Osteoblast (primary cell): ENCODE results near the gene NRG3. TPM values are rescaled to one million over a fixed set of nuclear protein-coding genes. Genes with fewer than 3 reads are reported as not detected.
A peak's percentile ranks its signal among the peaks of the same experiment; 100 is the strongest.

ENCODE experiments used
- DNase-seq: peaks from one replicate; pipeline ENCODE4 v3.0.0; 2011; ENCODE audit warnings: low spot score, mixed read lengths; ENCODE audit not compliant: insufficient read length; ENCODE audit errors: missing footprints
- H2AFZ ChIP-seq: 2 replicates; pipeline ENCODE4 v1.6.0; 2011; ENCODE audit warnings: mild to moderate bottlenecking, low read length
- H3K27ac ChIP-seq: 2 replicates; pipeline ENCODE4 v1.5.1; 2011; ENCODE audit warnings: mild to moderate bottlenecking, low read depth, low read length, moderate library complexity
- H3K27me3 ChIP-seq: 2 replicates; pipeline ENCODE4 v1.6.0; 2012; ENCODE audit warnings: mild to moderate bottlenecking, control low read depth, inconsistent platforms, low read length, moderate library complexity; ENCODE audit not compliant: insufficient read depth
- H3K36me3 ChIP-seq: 2 replicates; pipeline ENCODE4 v1.5.1; 2011; ENCODE audit warnings: mild to moderate bottlenecking, low read length, control low read depth, moderate library complexity; ENCODE audit not compliant: insufficient read depth
- H3K4me1 ChIP-seq: 2 replicates; pipeline ENCODE4 v1.5.1; 2011; ENCODE audit warnings: mild to moderate bottlenecking, low read length, control low read depth, moderate library complexity; ENCODE audit not compliant: insufficient read depth
- H3K4me2 ChIP-seq: 2 replicates; pipeline ENCODE4 v1.6.0; 2011; ENCODE audit warnings: mild to moderate bottlenecking, low read length; ENCODE audit not compliant: insufficient read depth
- H3K4me3 ChIP-seq: fragments of 200-600 bp; sonication (generic); 3 replicates; pipeline ENCODE4 v1.5.1; 2012; ENCODE audit warnings: mild to moderate bottlenecking, low read length, inconsistent platforms; ENCODE audit not compliant: insufficient read depth
- H3K79me2 ChIP-seq: 2 replicates; pipeline ENCODE4 v1.6.0; 2012; ENCODE audit warnings: mild to moderate bottlenecking, low read length, control low read depth, inconsistent platforms; ENCODE audit not compliant: insufficient read depth
- H3K9me3 ChIP-seq: 2 replicates; pipeline ENCODE4 v1.5.1; 2011; ENCODE audit warnings: low read depth, low read length, control low read depth
- H4K20me1 ChIP-seq: 2 replicates; pipeline ENCODE4 v1.6.0; 2012; ENCODE audit warnings: mild to moderate bottlenecking, low read length, control low read depth; ENCODE audit not compliant: insufficient read depth
- total RNA-seq: library from RNA; depleted of rRNA; stranded (reverse); fragments of >200 nt; gene quantifications from 2 replicates; pipeline ENCODE4 v1.2.3, GENCODE V29; 2012
- TF ChIP-seq, protein P1 (sequence below): IDR thresholded peaks from 2 replicates; pipeline ENCODE4 v1.5.1; 2011; ENCODE audit warnings: mild to moderate bottlenecking, low read depth, low read length, moderate library complexity; ENCODE audit errors: extremely low read depth

NRG3 gene
- total RNA-seq, 1 donor, result not detected

DNA sequence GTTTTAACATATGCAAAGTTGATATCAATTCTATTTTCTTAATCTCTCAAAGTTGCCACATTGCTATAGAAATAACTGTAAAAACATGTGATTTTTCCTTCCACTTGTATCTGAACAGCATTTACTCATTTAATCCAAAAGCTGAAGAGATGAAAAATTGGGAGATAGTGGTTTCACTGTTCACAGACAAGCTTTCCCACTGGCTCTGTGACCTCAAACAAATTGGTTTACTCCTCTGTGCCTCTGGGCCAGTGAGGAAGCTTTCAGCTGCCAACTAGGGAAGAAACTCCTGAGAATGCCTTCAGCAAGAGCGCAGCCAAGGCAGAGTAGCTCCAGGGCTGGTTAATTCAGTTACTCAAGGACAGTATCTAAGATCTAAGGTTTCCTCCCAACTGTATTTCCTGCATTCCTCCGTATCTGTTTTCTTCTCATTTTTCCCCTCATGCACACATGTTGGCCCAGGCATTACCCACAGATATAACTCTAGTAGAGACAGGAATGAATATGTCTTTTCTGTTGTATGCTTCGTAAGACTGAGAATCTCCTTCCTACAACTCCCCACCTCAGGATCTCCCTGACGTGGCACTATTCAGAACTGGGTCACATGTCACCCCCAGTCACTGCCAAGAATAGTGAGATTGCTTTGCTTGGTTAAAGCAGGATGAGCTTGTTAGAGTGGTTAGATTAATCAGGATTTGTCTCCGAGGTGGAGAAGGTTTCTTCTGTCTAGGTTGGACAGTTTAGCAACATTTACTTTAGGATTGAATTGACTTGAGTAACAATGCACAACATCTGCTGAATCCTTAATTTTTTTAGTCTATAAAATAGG is 315.7 kb downstream of the NRG3 start:
- Histone ChIP-seq H3K4me3 (no peak overlapping the region), H3K9me3 (peaks cover 4% of the 10 kb centered on the region), H2AFZ (no peak overlapping the region), H3K27ac (no peak overlapping the region), H3K27me3 (no peaks in the 10 kb centered on the region), H3K4me1 (no peaks in the 10 kb centered on the region), H4K20me1 (no peaks in the 10 kb centered on the region), H3K79me2 (no peaks in the 10 kb centered on the region), H3K4me2 (no peak overlapping the region), H3K36me3 (no peaks in the 10 kb centered on the region)
- TF ChIP-seq, protein P1, sequence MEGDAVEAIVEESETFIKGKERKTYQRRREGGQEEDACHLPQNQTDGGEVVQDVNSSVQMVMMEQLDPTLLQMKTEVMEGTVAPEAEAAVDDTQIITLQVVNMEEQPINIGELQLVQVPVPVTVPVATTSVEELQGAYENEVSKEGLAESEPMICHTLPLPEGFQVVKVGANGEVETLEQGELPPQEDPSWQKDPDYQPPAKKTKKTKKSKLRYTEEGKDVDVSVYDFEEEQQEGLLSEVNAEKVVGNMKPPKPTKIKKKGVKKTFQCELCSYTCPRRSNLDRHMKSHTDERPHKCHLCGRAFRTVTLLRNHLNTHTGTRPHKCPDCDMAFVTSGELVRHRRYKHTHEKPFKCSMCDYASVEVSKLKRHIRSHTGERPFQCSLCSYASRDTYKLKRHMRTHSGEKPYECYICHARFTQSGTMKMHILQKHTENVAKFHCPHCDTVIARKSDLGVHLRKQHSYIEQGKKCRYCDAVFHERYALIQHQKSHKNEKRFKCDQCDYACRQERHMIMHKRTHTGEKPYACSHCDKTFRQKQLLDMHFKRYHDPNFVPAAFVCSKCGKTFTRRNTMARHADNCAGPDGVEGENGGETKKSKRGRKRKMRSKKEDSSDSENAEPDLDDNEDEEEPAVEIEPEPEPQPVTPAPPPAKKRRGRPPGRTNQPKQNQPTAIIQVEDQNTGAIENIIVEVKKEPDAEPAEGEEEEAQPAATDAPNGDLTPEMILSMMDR, result no peak
- peak; percentile 2 for DNase-seq

DNA sequence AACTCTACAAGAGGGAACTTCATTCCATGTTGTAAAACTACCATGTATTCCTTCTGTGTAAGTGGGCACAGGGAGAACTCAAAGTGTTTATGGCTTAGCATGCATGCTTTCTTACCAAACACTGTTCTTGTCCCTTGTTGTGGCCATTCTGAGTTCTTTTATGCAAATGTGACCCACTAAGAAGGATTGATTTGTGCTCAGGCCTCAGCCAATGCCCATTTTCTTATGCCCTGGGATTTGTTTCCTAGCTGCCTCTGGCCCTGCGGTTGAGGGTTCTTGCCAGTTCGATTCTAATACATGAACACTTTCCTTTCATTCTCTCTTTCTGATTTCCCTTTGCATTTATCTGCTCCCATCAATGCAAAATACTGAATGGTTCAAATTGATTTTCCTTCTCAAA is 316.7 kb downstream of the NRG3 start:
- Histone ChIP-seq H3K9me3 (no peaks in the 10 kb centered on the region), H3K4me3 (no peak overlapping the region), H3K4me2 (no peak overlapping the region), H3K79me2 (no peaks in the 10 kb centered on the region), H3K27ac (no peak overlapping the region), H3K27me3 (no peaks in the 10 kb centered on the region), H3K4me1 (no peaks in the 10 kb centered on the region), H4K20me1 (no peaks in the 10 kb centered on the region), H2AFZ (no peak overlapping the region), H3K36me3 (no peaks in the 10 kb centered on the region)
- TF ChIP-seq, protein P1, result no peak
- peak; percentile 9 for DNase-seq

DNA sequence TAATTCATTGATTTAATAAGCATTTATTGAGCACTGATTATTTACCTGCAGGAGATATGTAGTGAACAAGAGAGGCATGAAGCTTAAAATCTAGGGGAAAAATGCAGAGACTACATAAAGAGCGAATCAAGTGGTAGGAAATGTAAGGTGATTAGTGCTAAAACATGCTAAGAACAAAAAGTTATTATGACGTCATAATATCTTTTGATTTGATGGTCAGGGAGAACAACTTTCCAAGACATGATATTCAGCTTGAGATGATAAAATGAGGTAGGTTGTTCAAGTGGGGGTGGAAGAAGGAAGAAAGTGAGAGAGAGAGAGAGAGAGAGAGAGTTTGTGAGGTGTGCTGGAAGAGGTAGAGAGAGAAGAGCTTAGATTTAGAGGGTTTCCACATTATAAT is 317.7 kb downstream of the NRG3 start:
- Histone ChIP-seq H3K4me3 (no peak overlapping the region), H3K4me2 (no peak overlapping the region), H4K20me1 (no peaks in the 10 kb centered on the region), H3K36me3 (no peaks in the 10 kb centered on the region), H3K27me3 (no peaks in the 10 kb centered on the region), H3K4me1 (no peaks in the 10 kb centered on the region), H3K79me2 (no peaks in the 10 kb centered on the region), H3K27ac (no peak overlapping the region), H3K9me3 (no peaks in the 10 kb centered on the region), H2AFZ (no peak overlapping the region)
- TF ChIP-seq, protein P1, result no peak
- no peak for DNase-seq

DNA sequence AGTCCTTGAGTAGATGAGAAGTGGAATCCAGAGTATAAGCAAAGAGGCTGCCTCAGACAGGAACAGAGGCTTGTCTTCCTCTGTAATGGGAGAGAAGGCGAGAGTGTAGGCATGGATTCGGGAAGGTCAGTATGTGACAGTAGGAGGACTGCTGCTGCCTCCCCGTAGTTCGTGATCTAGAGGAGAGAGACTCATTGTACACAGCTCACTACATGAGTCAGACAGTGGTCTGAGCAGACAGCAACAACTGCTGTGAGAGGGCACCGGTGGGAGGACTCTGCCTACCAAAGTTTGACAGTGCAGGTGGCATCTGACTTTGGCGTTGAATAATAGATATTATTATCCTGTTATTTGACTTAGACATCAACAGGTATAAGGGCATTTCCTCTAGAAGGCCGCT is 319.4 kb downstream of the NRG3 start:
- no peaks in the 10 kb centered on the region for H3K27me3 ChIP-seq
- TF ChIP-seq, protein P1, result no peak
- no peaks in the 10 kb centered on the region for H3K36me3 ChIP-seq
- no peak overlapping the region for H3K27ac ChIP-seq
- no peak overlapping the region for H3K4me3 ChIP-seq
- no peak for DNase-seq
- no peaks in the 10 kb centered on the region for H3K9me3 ChIP-seq
- no peak overlapping the region for H3K4me2 ChIP-seq
- no peaks in the 10 kb centered on the region for H3K79me2 ChIP-seq
- no peaks in the 10 kb centered on the region for H3K4me1 ChIP-seq
- H4K20me1 ChIP-seq, result no peaks in the 10 kb centered on the region
- H2AFZ ChIP-seq, result no peak overlapping the region
